Glutamatergic neuron (in vitro differentiated cells): ENCODE measurements around the gene CDT1. TPM values are rescaled to one million over a fixed set of nuclear protein-coding genes. Genes with fewer than 3 reads are reported as not detected.

Source experiments
- DNase-seq: peaks from one replicate; pipeline ENCODE4 v3.0.0; 2022
- H3K27ac Mint-ChIP-seq: one replicate; pipeline ENCODE4 v1.8.0; 2020; ENCODE audit warnings: mild to moderate bottlenecking, mixed read lengths, inconsistent platforms; ENCODE audit not compliant: unreplicated experiment
- H3K27me3 Mint-ChIP-seq: one replicate; pipeline ENCODE4 v1.8.0; 2020; ENCODE audit warnings: mild to moderate bottlenecking, moderate library complexity, mixed read lengths, inconsistent platforms; ENCODE audit not compliant: unreplicated experiment
- H3K36me3 Mint-ChIP-seq: one replicate; pipeline ENCODE4 v1.8.0; 2020; ENCODE audit warnings: mild to moderate bottlenecking, mixed read lengths, inconsistent platforms; ENCODE audit not compliant: unreplicated experiment
- H3K4me1 Mint-ChIP-seq: one replicate; pipeline ENCODE4 v1.8.0; 2020; ENCODE audit warnings: mild to moderate bottlenecking, low read depth, mixed read lengths, inconsistent platforms; ENCODE audit not compliant: unreplicated experiment
- H3K4me3 Mint-ChIP-seq: one replicate; pipeline ENCODE4 v1.8.0; 2020; ENCODE audit warnings: mild to moderate bottlenecking, mixed read lengths, inconsistent platforms; ENCODE audit not compliant: unreplicated experiment
- H3K9me3 Mint-ChIP-seq: one replicate; pipeline ENCODE4 v1.8.0; 2020; ENCODE audit warnings: mild to moderate bottlenecking, moderate library complexity, mixed read lengths, inconsistent platforms; ENCODE audit not compliant: unreplicated experiment
- CTCF ChIP-seq: fragments of 200-600 bp; sonication (generic); IDR thresholded peaks from one replicate; pipeline ENCODE4 v1.5.0; 2021; ENCODE audit not compliant: partially characterized antibody, unreplicated experiment
- total RNA-seq: library from RNA; stranded (reverse); fragmentation: NEBNext Ultra II Directional; extraction: Animal tissue kit (Norgen Biotek cat#: 25700); gene quantifications from one replicate; pipeline ENCODE4 v1.2.1, GENCODE V29; 2021; ENCODE audit not compliant: unreplicated experiment

CDT1 gene
- total RNA-seq, 1 donor from 2014 or later: 5.6 TPM

- Mint-ChIP-seq H3K36me3 (no peaks in the 10 kb centered on the region), H3K27ac (no peak overlapping the region), H3K9me3 (peaks cover 2% of the 10 kb centered on the region), H3K4me3 (no peak overlapping the region), H3K4me1 (peaks cover 4% of the 10 kb centered on the region), H3K27me3 (no peaks in the 10 kb centered on the region)
- peak; percentile 76 for TF ChIP-seq CTCF
- peak; percentile 65 for DNase-seq
These were observed 12.5 kb downstream of the CDT1 start for GRCh38 chr16:88815901-88816589.

DNA sequence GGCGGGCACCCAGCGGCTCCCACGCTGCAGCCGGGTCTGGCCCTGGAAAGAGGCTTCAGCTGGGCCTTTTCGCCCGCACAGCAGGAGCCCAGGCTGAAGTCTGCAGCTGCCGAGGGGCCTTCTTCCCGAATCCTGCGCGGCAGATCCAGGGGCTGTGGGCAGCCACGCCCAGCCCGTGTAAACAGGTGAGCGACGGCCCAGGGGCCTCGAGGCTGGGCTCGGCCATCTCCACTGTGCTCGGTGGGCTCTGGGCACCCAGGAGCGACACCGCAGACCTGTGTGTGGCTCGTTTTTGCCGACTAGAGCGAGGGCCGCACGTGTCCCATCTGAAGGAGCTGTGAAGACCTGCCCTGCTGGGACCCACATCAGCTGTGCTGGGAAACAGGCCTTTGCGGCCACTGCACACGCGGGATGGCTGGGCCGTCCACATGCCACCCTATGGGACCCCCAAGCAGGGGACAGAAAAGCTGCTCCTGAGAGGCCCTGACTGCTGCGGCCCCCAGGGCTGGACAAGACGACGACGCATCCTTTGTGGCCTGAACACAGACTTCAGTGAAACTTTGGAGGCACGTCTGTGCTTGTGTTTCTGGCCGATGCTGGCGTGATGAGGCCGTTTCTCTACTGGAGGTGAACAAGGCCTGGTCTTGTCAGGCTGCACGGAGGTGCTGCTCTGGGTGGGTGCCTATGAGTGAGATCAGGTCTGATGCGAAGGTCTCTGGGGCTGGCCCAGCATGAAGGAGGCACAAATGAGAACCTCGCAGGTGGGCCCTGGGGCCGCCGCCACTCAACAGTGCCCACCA is 13.3 kb downstream of the CDT1 start:
- no peak overlapping the region for H3K4me3 Mint-ChIP-seq
- H3K27ac Mint-ChIP-seq: no peak overlapping the region
- TF ChIP-seq CTCF: no peak
- no peak for DNase-seq
- peaks cover 2% of the 10 kb centered on the region for H3K9me3 Mint-ChIP-seq
- no peaks in the 10 kb centered on the region for H3K36me3 Mint-ChIP-seq
- H3K27me3 Mint-ChIP-seq: peaks cover 2% of the 10 kb centered on the region
- H3K4me1 Mint-ChIP-seq: peaks cover 4% of the 10 kb centered on the region

GRCh38 chr16:88817785-88818574 is 14.4 kb downstream of the CDT1 start:
- no peak overlapping the region for H3K27ac Mint-ChIP-seq
- peaks cover 4% of the 10 kb centered on the region for H3K4me1 Mint-ChIP-seq
- peaks cover 2% of the 10 kb centered on the region for H3K9me3 Mint-ChIP-seq

GRCh38 chr16:88818575-88818874 is 14.9 kb downstream of the CDT1 start:
- H3K4me3 Mint-ChIP-seq: no peak overlapping the region
- DNase-seq: no peak
- TF ChIP-seq CTCF: no peak
- H3K36me3 Mint-ChIP-seq: no peaks in the 10 kb centered on the region
- H3K4me1 Mint-ChIP-seq: peaks cover 3% of the 10 kb centered on the region
- H3K27me3 Mint-ChIP-seq: peaks cover 5% of the 10 kb centered on the region
- no peak overlapping the region for H3K27ac Mint-ChIP-seq
- peaks cover 2% of the 10 kb centered on the region for H3K9me3 Mint-ChIP-seq

More at GRCh38 chr16:88817785-88818574, 14.4 kb downstream of the CDT1 start:
- no peak for DNase-seq
- Mint-ChIP-seq H3K36me3 (no peaks in the 10 kb centered on the region), H3K4me3 (no peak overlapping the region), H3K27me3 (peaks cover 4% of the 10 kb centered on the region)
- TF ChIP-seq CTCF: no peak
